Measurements from ENCODE around the gene SMPD3. TPM values are rescaled to one million over a fixed set of nuclear protein-coding genes. Genes with fewer than 3 reads are reported as not detected.

Gene SMPD3
- polyA plus RNA-seq, 1 experiment, result 0.27 TPM

DNA sequence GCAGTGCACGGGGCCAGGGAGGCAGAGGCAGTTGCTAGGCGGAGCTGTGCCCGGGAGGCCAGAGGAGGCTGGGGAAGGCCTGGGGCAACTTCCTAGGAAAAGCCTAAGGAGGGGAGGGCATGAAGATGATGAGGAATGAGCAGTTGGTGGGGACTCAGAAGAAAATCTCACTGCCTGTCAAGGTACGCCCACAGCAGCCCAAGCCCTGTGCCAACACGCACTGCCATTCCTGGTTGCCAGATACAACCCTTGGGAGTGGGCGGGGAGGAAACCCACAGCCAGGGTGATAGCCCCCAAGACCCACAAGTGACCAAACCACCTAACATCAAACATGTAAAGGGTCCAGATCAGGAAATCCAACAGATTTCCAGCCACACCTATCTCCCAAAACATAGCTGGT is 36.2 kb downstream of the SMPD3 start:
- H3K27me3 ChIP-seq (ENCODE audit: control insufficient read depth, insufficient read depth, low read length), result peaks cover 5% of the 10 kb centered on the region
- no peak for TF ChIP-seq CTCF (IDR thresholded peaks at IDR 0.05; ENCODE audit: insufficient read depth, low read depth, low read length)
- ChIA-PET POLR2A (no interaction called here), CTCF (interaction anchor here (1.2 to 1.5 kb wide), 2 partner anchors 96 to 98 kb away, joined by 4 read pairs; no protein-coding TSS in a partner anchor)
- H3K4me3 ChIP-seq (ENCODE audit: low read depth, low read length), result no peak overlapping the region
- no peaks in the 10 kb centered on the region for H3K36me3 ChIP-seq (ENCODE audit: control insufficient read depth, insufficient read depth, low read length)
- no peak for DNase-seq (ENCODE audit: low read depth)

DNA sequence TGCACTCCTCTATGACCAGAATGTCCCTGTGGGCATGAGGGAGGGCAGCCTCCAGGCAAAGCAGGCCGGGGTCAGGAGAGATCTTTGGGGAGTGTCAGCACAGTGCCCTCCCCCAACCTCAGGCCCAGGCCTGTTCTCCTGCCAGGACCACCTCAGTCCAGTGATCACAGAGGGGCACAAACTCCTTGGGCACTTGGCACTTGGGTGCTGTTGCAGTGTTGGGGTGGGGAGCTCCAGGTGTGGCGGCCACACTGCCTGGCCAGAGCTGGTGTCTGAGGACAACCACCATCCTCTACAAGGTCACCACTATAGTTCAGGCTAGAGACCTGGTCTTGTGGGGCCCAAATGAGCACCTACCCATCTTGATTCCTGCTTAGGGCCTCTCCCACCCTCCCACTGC is 37.2 kb downstream of the SMPD3 start:
- no peak for DNase-seq (ENCODE audit: low read depth)
- CTCF ChIA-PET, result interaction anchor here (1.2 to 1.5 kb wide), 3 partner anchors 14 to 99 kb away, joined by 4 to 6 read pairs (median 4); no protein-coding TSS in a partner anchor
- no peak for TF ChIP-seq CTCF (IDR thresholded peaks at IDR 0.05; ENCODE audit: insufficient read depth, low read depth, low read length)
- Histone ChIP-seq H3K27me3 (ENCODE audit: control insufficient read depth, insufficient read depth, low read length) (peaks cover 3% of the 10 kb centered on the region), H3K4me3 (ENCODE audit: low read depth, low read length) (no peak overlapping the region), H3K36me3 (ENCODE audit: control insufficient read depth, insufficient read depth, low read length) (no peaks in the 10 kb centered on the region)
- POLR2A ChIA-PET, result no interaction called here

GRCh38 chr16:68408967-68409366 is 39.3 kb downstream of the SMPD3 start:
- CTCF ChIA-PET, result interaction anchor here (0.6 to 5.2 kb wide), 3 partner anchors 13 to 100 kb away, joined by 3 to 29 read pairs (median 22); no protein-coding TSS in a partner anchor
- POLR2A ChIA-PET, result no interaction called here
- no peaks in the 10 kb centered on the region for H3K27me3 ChIP-seq (ENCODE audit: control insufficient read depth, insufficient read depth, low read length)

GRCh38 chr16:68408428-68408827 is 39.9 kb downstream of the SMPD3 start:
- Histone ChIP-seq H3K27me3 (ENCODE audit: control insufficient read depth, insufficient read depth, low read length) (no peaks in the 10 kb centered on the region), H3K4me3 (ENCODE audit: low read depth, low read length) (no peak overlapping the region), H3K36me3 (ENCODE audit: control insufficient read depth, insufficient read depth, low read length) (no peaks in the 10 kb centered on the region)
- no peak for TF ChIP-seq CTCF (IDR thresholded peaks at IDR 0.05; ENCODE audit: insufficient read depth, low read depth, low read length)
- CTCF ChIA-PET, result interaction anchor here (0.6 to 5.2 kb wide), 3 partner anchors 12 to 101 kb away, joined by 3 to 29 read pairs (median 22); no protein-coding TSS in a partner anchor
- POLR2A ChIA-PET, result no interaction called here
- DNase-seq (ENCODE audit: low read depth), result no peak

More at GRCh38 chr16:68408967-68409366, 39.3 kb downstream of the SMPD3 start:
- no peak for TF ChIP-seq CTCF (IDR thresholded peaks at IDR 0.05; ENCODE audit: insufficient read depth, low read depth, low read length)
- DNase-seq (ENCODE audit: low read depth), result no peak
- H3K4me3 ChIP-seq (ENCODE audit: low read depth, low read length), result no peak overlapping the region
- no peaks in the 10 kb centered on the region for H3K36me3 ChIP-seq (ENCODE audit: control insufficient read depth, insufficient read depth, low read length)

GRCh38 chr16:68406458-68407152 is 41.7 kb downstream of the SMPD3 start:
- CTCF ChIA-PET, result interaction anchor here (0.9 to 5.2 kb wide), 5 partner anchors 9 to 121 kb away, joined by 3 to 29 read pairs (median 3); no protein-coding TSS in a partner anchor
- DNase-seq (ENCODE audit: low read depth), result peak; percentile 65
- Histone ChIP-seq H3K4me3 (ENCODE audit: low read depth, low read length) (no peak overlapping the region), H3K36me3 (ENCODE audit: control insufficient read depth, insufficient read depth, low read length) (no peaks in the 10 kb centered on the region), H3K27me3 (ENCODE audit: control insufficient read depth, insufficient read depth, low read length) (no peaks in the 10 kb centered on the region)
- POLR2A ChIA-PET, result interaction anchor here (0.6 kb wide), 2 partner anchors 60 to 104 kb away, joined by 3 to 4 read pairs; no protein-coding TSS in a partner anchor
- TF ChIP-seq CTCF (IDR thresholded peaks at IDR 0.05; ENCODE audit: insufficient read depth, low read depth, low read length), result no peak
